A673 (cell line): ENCODE measurements around the gene ZNF92. TPM values are rescaled to one million over a fixed set of nuclear protein-coding genes. Genes with fewer than 3 reads are reported as not detected.
A peak's percentile ranks its signal among the peaks of the same experiment; 100 is the strongest.
"Not testable (repeated sequence)": the region's sequence is repeated elsewhere in the genome, so short reads cannot be mapped to it uniquely, and the experiment has no call there.

Experiments used
- BruUV-seq: library from RNA; stranded (reverse); fragments of 400-500 nt; replicated peaks from 2 replicates; lab custom pipeline; 2021; lab: Mats Ljungman, UMichigan
- CTCF ChIA-PET: fragments of 300-600 bp; sonication (Branson Sonifier 250); formaldehyde crosslinking; loops from one replicate; lab custom pipeline; 2022; ENCODE audit warnings: antibody characterized with exemption; lab: Charles Lee
- POLR2A ChIA-PET: fragments of 300-600 bp; sonication (Branson Sonifier 250); formaldehyde crosslinking; loops from one replicate; lab custom pipeline; 2022; ENCODE audit warnings: antibody characterized with exemption; ENCODE audit not compliant: low non-redundant PET; lab: Charles Lee
- DNase-seq: peaks from one replicate; pipeline ENCODE4 v3.0.0-alpha.2; 2015; ENCODE audit warnings: low spot score
- H3K27ac ChIP-seq: fragments of 200-600 bp; sonication (generic); 2 replicates; pipeline ENCODE4 v1.5.1; 2016; ENCODE audit warnings: mixed run types, low read depth, mild to moderate bottlenecking, mixed read lengths, antibody characterized with exemption, low read length; ENCODE audit not compliant: poor library complexity, severe bottlenecking
- H3K27me3 ChIP-seq: fragments of 200-600 bp; sonication (generic); replicated peaks from 2 replicates; pipeline ENCODE4 v1.6.1; 2017; ENCODE audit warnings: mixed run types, low read depth, mild to moderate bottlenecking, mixed read lengths, antibody characterized with exemption, low read length; ENCODE audit not compliant: insufficient read depth, poor library complexity
- H3K36me3 ChIP-seq: fragments of 200-600 bp; sonication (generic); 2 replicates; pipeline ENCODE4 v1.6.1; 2016; ENCODE audit warnings: mixed run types, mild to moderate bottlenecking, mixed read lengths, antibody characterized with exemption, low read length; ENCODE audit not compliant: insufficient read depth, poor library complexity, severe bottlenecking
- H3K4me1 ChIP-seq: fragments of 200-600 bp; sonication (generic); 2 replicates; pipeline ENCODE4 v1.6.1; 2017; ENCODE audit warnings: mixed run types, mild to moderate bottlenecking, mixed read lengths, antibody characterized with exemption, low read length; ENCODE audit not compliant: insufficient read depth, poor library complexity, severe bottlenecking
- H3K4me3 ChIP-seq: fragments of 200-600 bp; sonication (generic); 2 replicates; pipeline ENCODE4 v1.5.1; 2016; ENCODE audit warnings: low read depth, mixed run types, mild to moderate bottlenecking, mixed read lengths, low read length; ENCODE audit not compliant: poor library complexity, severe bottlenecking
- H3K9me3 ChIP-seq: fragments of 200-600 bp; sonication (generic); 2 replicates; pipeline ENCODE4 v1.6.1; 2016; ENCODE audit warnings: mixed run types, low read depth, mild to moderate bottlenecking, mixed read lengths, antibody characterized with exemption, low read length; ENCODE audit not compliant: poor library complexity, severe bottlenecking
- CTCF ChIP-seq: fragments of 300-800, 200-600 bp; sonication (generic); conservative IDR thresholded peaks from 2 replicates; pipeline ENCODE4 v1.5.1; 2017; ENCODE audit warnings: low read depth, mild to moderate bottlenecking, antibody characterized with exemption, low read length, moderate library complexity, mixed read lengths
- EZH2 ChIP-seq: fragments of 200-600 bp; sonication (generic); IDR thresholded peaks from 2 replicates; pipeline ENCODE4 v1.6.1; 2017; ENCODE audit warnings: borderline replicate concordance, low read depth, mild to moderate bottlenecking, mixed read lengths, antibody characterized with exemption, low read length; ENCODE audit not compliant: poor library complexity, severe bottlenecking
- intact Hi-C: fragments of 100-400 bp; cut with micrococcal nuclease; formaldehyde crosslinking; loops from one replicate; pipeline ENCODE4 v1.10.0; 2022; ENCODE audit not compliant: unreplicated experiment
- total RNA-seq: library from RNA; stranded (reverse); gene quantifications from 2 replicates; pipeline ENCODE4 v1.2.3, GENCODE V29; 2021

ZNF92 gene
- total RNA-seq, 1 experiment from 2014 or later = 24.3 TPM

GRCh38 chr7:65447041-65447440 lies 73.4 kb downstream of the ZNF92 start:
- H3K27me3 ChIP-seq, H3K27ac ChIP-seq, CTCF ChIA-PET, H3K9me3 ChIP-seq, BruUV-seq, POLR2A ChIA-PET, DNase-seq, H3K4me3 ChIP-seq, intact Hi-C loops, H3K36me3 ChIP-seq: not testable (repeated sequence)
- TF ChIP-seq CTCF = peak; percentile 35; the same call in 1 of the 2 replicates
- peaks cover 31% of the 10 kb centered on the region for H3K4me1 ChIP-seq

GRCh38 chr7:65448816-65449504 lies 75.3 kb downstream of the ZNF92 start:
- no TSS peak for BruUV-seq
- H3K4me3 ChIP-seq = no peak overlapping the region
- CTCF ChIA-PET = no interaction called here
- peak; percentile 74 for DNase-seq
- H3K27me3 ChIP-seq = no peaks in the 10 kb centered on the region
- POLR2A ChIA-PET = no interaction called here
- no peaks in the 10 kb centered on the region for H3K36me3 ChIP-seq
- intact Hi-C loops = no loop called here
- H3K4me1 ChIP-seq = peaks cover 33% of the 10 kb centered on the region
- peak overlapping the region; percentile 55 for H3K27ac ChIP-seq
- TF ChIP-seq CTCF (no peak), EZH2 (no peak)
- H3K9me3 ChIP-seq = no peaks in the 10 kb centered on the region

- CTCF ChIA-PET = no interaction called here
- H3K27ac ChIP-seq = peak overlapping the region; percentile 55
- intact Hi-C loops = no loop called here
Measured at GRCh38 chr7:65449505-65449852, 75.8 kb downstream of the ZNF92 start.

More at GRCh38 chr7:65449505-65449852, 75.8 kb downstream of the ZNF92 start:
- Histone ChIP-seq H3K36me3 (no peaks in the 10 kb centered on the region), H3K4me3 (no peak overlapping the region), H3K4me1 (peaks cover 33% of the 10 kb centered on the region), H3K27me3 (no peaks in the 10 kb centered on the region), H3K9me3 (no peaks in the 10 kb centered on the region)
- TF ChIP-seq CTCF = no peak
- TF ChIP-seq EZH2 = no peak
- no TSS peak for BruUV-seq
- POLR2A ChIA-PET = interaction anchor here (0.5 kb wide), 1 partner anchor 546 kb away, joined by 3 read pairs; no protein-coding TSS in a partner anchor
- DNase-seq = peak; percentile 92
